ENCODE data around the gene PIK3AP1.

The PIK3AP1 gene

GRCh38 chr10:96693431-96693830, 26.9 kb downstream of the PIK3AP1 start:
- TF ChIP-seq CTCF (IDR thresholded peaks at IDR 0.05; ENCODE audit: poor library complexity, severe bottlenecking): no peak
- no peaks in the 10 kb centered on the region for H3K4me1 ChIP-seq (ENCODE audit: insufficient read depth, poor library complexity, severe bottlenecking)
- ATAC-seq (ENCODE audit: low read depth) (no peak), DNase-seq (ENCODE audit: low spot score) (no peak)
- H3K36me3 ChIP-seq (ENCODE audit: low read depth): no peaks in the 10 kb centered on the region
- no peaks in the 10 kb centered on the region for H3K9me3 ChIP-seq (ENCODE audit: severe bottlenecking)
- no peak overlapping the region for H3K4me3 ChIP-seq (ENCODE audit: severe bottlenecking)
- H3K27ac ChIP-seq (ENCODE audit: poor library complexity, severe bottlenecking): no peak overlapping the region
- H3K27me3 ChIP-seq (ENCODE audit: insufficient read depth, poor library complexity, severe bottlenecking): no peaks in the 10 kb centered on the region

GRCh38 chr10:96692427-96692826, 27.9 kb downstream of the PIK3AP1 start:
- no peaks in the 10 kb centered on the region for H3K9me3 ChIP-seq (ENCODE audit: severe bottlenecking)
- no peak for DNase-seq (ENCODE audit: low spot score)
- H3K4me1 ChIP-seq (ENCODE audit: insufficient read depth, poor library complexity, severe bottlenecking): no peaks in the 10 kb centered on the region
- TF ChIP-seq CTCF (IDR thresholded peaks at IDR 0.05; ENCODE audit: poor library complexity, severe bottlenecking): no peak
- H3K27ac ChIP-seq (ENCODE audit: poor library complexity, severe bottlenecking): no peak overlapping the region
- no peak for ATAC-seq (ENCODE audit: low read depth)
- no peak overlapping the region for H3K4me3 ChIP-seq (ENCODE audit: severe bottlenecking)
- H3K36me3 ChIP-seq (ENCODE audit: low read depth): no peaks in the 10 kb centered on the region
- H3K27me3 ChIP-seq (ENCODE audit: insufficient read depth, poor library complexity, severe bottlenecking): no peaks in the 10 kb centered on the region

- H3K36me3 ChIP-seq (ENCODE audit: low read depth): no peaks in the 10 kb centered on the region
- no peak for ATAC-seq (ENCODE audit: low read depth)
Observed at GRCh38 chr10:96691761-96692160, 28.6 kb downstream of the PIK3AP1 start.

GRCh38 chr10:96690755-96691730, 29.3 kb downstream of the PIK3AP1 start:
- Histone ChIP-seq H3K36me3 (ENCODE audit: low read depth) (no peaks in the 10 kb centered on the region), H3K4me3 (ENCODE audit: severe bottlenecking) (no peak overlapping the region), H3K9me3 (ENCODE audit: severe bottlenecking) (no peaks in the 10 kb centered on the region), H3K27me3 (ENCODE audit: insufficient read depth, poor library complexity, severe bottlenecking) (no peaks in the 10 kb centered on the region), H3K27ac (ENCODE audit: poor library complexity, severe bottlenecking) (no peak overlapping the region), H3K4me1 (ENCODE audit: insufficient read depth, poor library complexity, severe bottlenecking) (no peaks in the 10 kb centered on the region)
- TF ChIP-seq CTCF (IDR thresholded peaks at IDR 0.05; ENCODE audit: poor library complexity, severe bottlenecking): no peak
- no peak for DNase-seq (ENCODE audit: low spot score)
- ATAC-seq (ENCODE audit: low read depth): no peak

More at GRCh38 chr10:96691761-96692160, 28.6 kb downstream of the PIK3AP1 start:
- Histone ChIP-seq H3K27ac (ENCODE audit: poor library complexity, severe bottlenecking) (no peak overlapping the region), H3K4me1 (ENCODE audit: insufficient read depth, poor library complexity, severe bottlenecking) (no peaks in the 10 kb centered on the region), H3K9me3 (ENCODE audit: severe bottlenecking) (no peaks in the 10 kb centered on the region), H3K4me3 (ENCODE audit: severe bottlenecking) (no peak overlapping the region), H3K27me3 (ENCODE audit: insufficient read depth, poor library complexity, severe bottlenecking) (no peaks in the 10 kb centered on the region)
- DNase-seq (ENCODE audit: low spot score): no peak
- no peak for TF ChIP-seq CTCF (IDR thresholded peaks at IDR 0.05; ENCODE audit: poor library complexity, severe bottlenecking)

GRCh38 chr10:96688789-96689188, 31.5 kb downstream of the PIK3AP1 start:
- no peaks in the 10 kb centered on the region for H3K4me1 ChIP-seq (ENCODE audit: insufficient read depth, poor library complexity, severe bottlenecking)

More at GRCh38 chr10:96688789-96689188, 31.5 kb downstream of the PIK3AP1 start:
- H3K36me3 ChIP-seq (ENCODE audit: low read depth): no peaks in the 10 kb centered on the region
- no peak overlapping the region for H3K27ac ChIP-seq (ENCODE audit: poor library complexity, severe bottlenecking)
- ATAC-seq (ENCODE audit: low read depth) (no peak), DNase-seq (ENCODE audit: low spot score) (no peak)
- H3K27me3 ChIP-seq (ENCODE audit: insufficient read depth, poor library complexity, severe bottlenecking): no peaks in the 10 kb centered on the region
- no peak overlapping the region for H3K4me3 ChIP-seq (ENCODE audit: severe bottlenecking)
- TF ChIP-seq CTCF (IDR thresholded peaks at IDR 0.05; ENCODE audit: poor library complexity, severe bottlenecking): no peak
- H3K9me3 ChIP-seq (ENCODE audit: severe bottlenecking): no peaks in the 10 kb centered on the region
